Left lung (tissue), 10 donors: ENCODE measurements around the gene PAK1. TPM values are rescaled to one million over a fixed set of nuclear protein-coding genes. Genes with fewer than 3 reads are reported as not detected.
A peak's percentile ranks its signal among the peaks of the same experiment; 100 is the strongest.

ENCODE experiments used
- ATAC-seq: fragments of 200-7000 bp; cut with Tn5 transposase; one replicate; pipeline ENCODE4 v1.9.1; 2020; ENCODE audit warnings: moderate library complexity
- DNase-seq, 4 donors: peaks; one replicate each; pipeline ENCODE4 v3.0.0-alpha.2; 2013 to 2020
- H3K27ac ChIP-seq, 2 donors: fragments of 200-600 bp; sonication (generic) in 1 of 2; one replicate each; pipeline versions ENCODE4 v1.5.0 to v1.8.0; 2020 to 2021
- H3K27me3 ChIP-seq, 2 donors: fragments of 200-600 bp; sonication (generic) in 1 of 2; one replicate each; pipeline versions ENCODE4 v1.5.0 to v1.8.0; 2020 to 2021
- H3K36me3 ChIP-seq, 2 donors: fragments of 200-600 bp; sonication (generic) in 1 of 2; one replicate each; pipeline versions ENCODE4 v1.5.0 to v1.8.0; 2020 to 2021
- H3K4me1 ChIP-seq, 2 donors: fragments of 200-600 bp; one replicate each; pipeline ENCODE4 v1.8.0; 2021
- H3K4me3 ChIP-seq, 2 donors: fragments of 200-600 bp; sonication (generic) in 1 of 2; one replicate each; pipeline versions ENCODE4 v1.5.0 to v1.8.0; 2020 to 2021; ENCODE audit warnings: mild to moderate bottlenecking in 1 of 2
- H3K9me3 ChIP-seq, 2 donors: fragments of 200-600 bp; sonication (generic) in 1 of 2; one replicate each; pipeline versions ENCODE4 v1.5.0 to v1.8.0; 2020 to 2021
- intact Hi-C, 2 donors: fragments of 100-400 bp; cut with DNase I; formaldehyde crosslinking; loops; one replicate each; pipeline versions ENCODE4 v1.11.2 to v1.14.2; 2022
- polyA plus RNA-seq, 6 donors: library from polyadenylated mRNA; unstranded; fragments of 120-200 nt; gene quantifications; one replicate each; pipeline ENCODE4 v1.2.1, GENCODE V29; 2013; ENCODE audit not compliant: insufficient read length in 6 of 6
- total RNA-seq, 2 donors: library from RNA; stranded (reverse); fragmentation: NEBNext Ultra II Directional; extraction: Animal tissue kit (Norgen Biotek cat#: 25700); gene quantifications; one replicate each; pipeline ENCODE4 v1.2.1, GENCODE V29; 2021
- TF ChIP-seq, protein P1 (sequence below), 2 donors: fragments of 200-600 bp; sonication (generic) in 1 of 2; IDR thresholded peaks; one replicate each; pipeline versions ENCODE4 v1.5.0 to v1.8.0; 2021; ENCODE audit warnings: antibody characterized with exemption in 2 of 2
- donor health status: DM: no; HTN: yes; CAD: no.
- donor health status: DM: no; HTN: no; CAD: no.

Gene PAK1
- total and polyA plus RNA-seq, 8 donors, result 32.4 to 61.4 (median 51.4) TPM

DNA sequence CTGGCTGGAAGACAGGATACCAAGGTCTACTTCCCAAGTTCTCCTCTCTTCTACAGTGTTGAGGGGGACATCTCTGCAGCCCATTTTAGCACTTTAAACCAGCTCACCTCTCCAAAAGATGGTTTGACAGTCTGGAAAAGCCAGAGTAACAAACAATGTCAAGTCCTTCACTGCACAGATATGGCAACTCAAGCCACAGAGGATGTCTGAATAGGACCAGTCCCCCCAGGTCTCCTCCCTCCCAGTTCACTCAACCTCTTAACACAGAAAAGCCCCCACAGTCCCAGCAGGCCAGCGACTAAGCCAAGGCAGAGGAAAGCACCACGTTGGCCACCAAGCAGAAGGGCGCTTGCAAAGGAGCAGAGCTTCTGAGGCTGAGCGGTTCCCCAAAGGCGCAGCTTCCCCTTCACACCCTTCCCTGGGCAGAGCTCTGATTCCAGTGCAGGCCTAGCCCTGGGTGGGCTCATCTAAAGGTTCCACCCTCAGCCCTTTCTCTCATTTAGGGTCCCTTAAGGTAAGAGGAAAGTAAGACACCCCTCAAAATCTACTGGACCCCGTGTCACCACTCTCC, 62.7 kb downstream of the PAK1 start:
- ATAC-seq (peak; percentile 66), DNase-seq (peak; percentile 7 to 83 (median 42))
- Histone ChIP-seq H3K36me3 (no peaks in the 10 kb centered on the region), H3K27me3 (no peaks in the 10 kb centered on the region), H3K27ac (peak overlapping the region; percentile 41 to 80), H3K4me1 (peaks cover 0 to 57% of the 10 kb centered on the region in 2 donors), H3K4me3 (peak overlapping the region; percentile 38 to 58), H3K9me3 (no peaks in the 10 kb centered on the region)
- intact Hi-C loops, result no loop called here
- TF ChIP-seq, protein P1, sequence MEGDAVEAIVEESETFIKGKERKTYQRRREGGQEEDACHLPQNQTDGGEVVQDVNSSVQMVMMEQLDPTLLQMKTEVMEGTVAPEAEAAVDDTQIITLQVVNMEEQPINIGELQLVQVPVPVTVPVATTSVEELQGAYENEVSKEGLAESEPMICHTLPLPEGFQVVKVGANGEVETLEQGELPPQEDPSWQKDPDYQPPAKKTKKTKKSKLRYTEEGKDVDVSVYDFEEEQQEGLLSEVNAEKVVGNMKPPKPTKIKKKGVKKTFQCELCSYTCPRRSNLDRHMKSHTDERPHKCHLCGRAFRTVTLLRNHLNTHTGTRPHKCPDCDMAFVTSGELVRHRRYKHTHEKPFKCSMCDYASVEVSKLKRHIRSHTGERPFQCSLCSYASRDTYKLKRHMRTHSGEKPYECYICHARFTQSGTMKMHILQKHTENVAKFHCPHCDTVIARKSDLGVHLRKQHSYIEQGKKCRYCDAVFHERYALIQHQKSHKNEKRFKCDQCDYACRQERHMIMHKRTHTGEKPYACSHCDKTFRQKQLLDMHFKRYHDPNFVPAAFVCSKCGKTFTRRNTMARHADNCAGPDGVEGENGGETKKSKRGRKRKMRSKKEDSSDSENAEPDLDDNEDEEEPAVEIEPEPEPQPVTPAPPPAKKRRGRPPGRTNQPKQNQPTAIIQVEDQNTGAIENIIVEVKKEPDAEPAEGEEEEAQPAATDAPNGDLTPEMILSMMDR (IDR thresholded peaks at IDR 0.05), result no peak

DNA sequence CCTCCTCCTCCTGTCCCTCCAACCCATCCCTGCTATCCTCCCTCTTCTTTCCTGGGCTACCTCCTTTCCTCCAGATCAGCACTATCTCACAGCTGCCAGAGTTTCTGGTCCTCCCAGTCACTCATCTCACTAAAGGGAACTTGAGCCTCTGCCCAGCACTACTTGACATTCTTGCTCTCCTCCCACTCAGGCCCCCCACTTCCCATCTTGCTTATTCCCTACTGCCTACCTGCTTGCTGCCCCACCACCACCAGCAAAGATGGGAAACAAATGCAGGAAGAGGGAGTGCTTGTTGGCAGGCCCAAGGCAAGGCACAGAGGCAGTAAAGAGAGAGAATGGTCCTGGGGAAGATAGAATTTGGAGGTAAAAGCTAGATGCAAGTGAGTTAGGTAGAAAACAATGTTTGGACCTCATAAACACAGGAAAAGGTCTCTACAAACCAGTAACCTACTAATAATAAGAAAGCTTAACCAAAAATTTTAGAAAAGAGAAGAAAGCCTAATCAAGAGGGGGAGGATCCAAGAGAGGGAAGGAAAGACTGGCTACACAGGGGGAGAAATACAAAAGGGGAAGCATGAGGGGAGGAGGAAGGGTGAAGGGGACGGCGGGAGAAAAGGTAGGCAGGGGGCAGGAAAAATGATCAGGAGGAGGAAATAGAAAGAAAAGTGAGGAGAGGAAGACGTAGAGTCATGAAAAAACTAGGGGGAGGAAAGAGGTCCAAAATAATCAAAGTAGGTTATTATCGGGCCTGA, 63.6 kb downstream of the PAK1 start:
- Histone ChIP-seq H3K36me3 (no peaks in the 10 kb centered on the region), H3K9me3 (no peaks in the 10 kb centered on the region), H3K4me1 (peaks cover 0 to 62% of the 10 kb centered on the region in 2 donors), H3K27me3 (no peaks in the 10 kb centered on the region), H3K27ac (peak overlapping the region in 1 of 2 donors; percentile 80), H3K4me3 (peak overlapping the region in 1 of 2 donors; percentile 58)
- TF ChIP-seq, protein P1 (IDR thresholded peaks at IDR 0.05), result no peak
- DNase-seq (no peak), ATAC-seq (no peak)
- intact Hi-C loops, result no loop called here

DNA sequence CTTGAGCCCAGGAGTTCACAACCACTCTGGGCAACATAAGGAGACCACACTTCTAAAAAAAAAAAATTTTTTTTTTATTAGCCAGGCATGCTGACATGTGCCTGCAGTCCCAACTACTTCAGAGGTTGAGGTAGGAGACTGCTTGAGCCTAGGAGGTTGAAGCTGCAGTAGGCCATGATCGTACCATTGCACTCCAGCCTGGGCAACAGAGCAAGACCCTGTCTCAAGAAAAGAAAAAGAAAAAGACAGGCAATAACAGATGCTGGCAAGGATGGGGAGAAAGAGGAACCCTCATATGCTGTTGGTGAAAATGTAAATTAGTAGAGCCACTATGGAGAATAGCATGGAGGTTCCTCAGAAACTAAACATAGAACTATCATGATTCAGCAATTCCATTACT, 64.8 kb downstream of the PAK1 start:
- TF ChIP-seq, protein P1 (IDR thresholded peaks at IDR 0.05), result no peak
- Histone ChIP-seq H3K36me3 (no peaks in the 10 kb centered on the region), H3K4me3 (no peak overlapping the region), H3K27me3 (no peaks in the 10 kb centered on the region), H3K9me3 (no peaks in the 10 kb centered on the region), H3K4me1 (peaks cover 0 to 62% of the 10 kb centered on the region in 2 donors), H3K27ac (no peak overlapping the region)
- DNase-seq (no peak), ATAC-seq (no peak)
- intact Hi-C loops, result no loop called here

DNA sequence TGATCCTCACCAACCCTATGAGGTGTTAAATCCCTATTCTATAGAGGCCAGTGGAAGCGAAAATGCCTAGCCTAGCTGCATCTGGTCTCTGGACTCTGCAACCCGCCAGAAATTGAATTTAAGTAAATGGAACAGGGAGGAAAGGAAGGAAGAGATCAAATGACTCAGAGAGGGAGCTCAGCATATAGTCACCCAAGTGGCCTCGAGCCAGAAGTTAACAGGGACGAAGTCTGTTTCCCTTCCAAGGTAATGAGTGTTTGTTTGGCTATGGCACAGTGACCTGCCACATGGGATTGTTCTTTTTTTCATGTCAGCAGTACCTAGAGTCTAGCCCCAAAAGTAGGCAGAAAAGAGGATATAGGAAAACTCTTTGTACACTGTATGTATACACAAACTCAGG, 66.3 kb downstream of the PAK1 start:
- Histone ChIP-seq H3K27ac (no peak overlapping the region), H3K4me1 (peaks cover 0 to 62% of the 10 kb centered on the region in 2 donors), H3K36me3 (no peaks in the 10 kb centered on the region), H3K27me3 (no peaks in the 10 kb centered on the region), H3K9me3 (no peaks in the 10 kb centered on the region), H3K4me3 (no peak overlapping the region)
- DNase-seq (peak in 2 of 4 donors; percentile 27 to 38), ATAC-seq (peak; percentile 30)
- TF ChIP-seq, protein P1 (IDR thresholded peaks at IDR 0.05), result no peak
- intact Hi-C loops, result no loop called here

DNA sequence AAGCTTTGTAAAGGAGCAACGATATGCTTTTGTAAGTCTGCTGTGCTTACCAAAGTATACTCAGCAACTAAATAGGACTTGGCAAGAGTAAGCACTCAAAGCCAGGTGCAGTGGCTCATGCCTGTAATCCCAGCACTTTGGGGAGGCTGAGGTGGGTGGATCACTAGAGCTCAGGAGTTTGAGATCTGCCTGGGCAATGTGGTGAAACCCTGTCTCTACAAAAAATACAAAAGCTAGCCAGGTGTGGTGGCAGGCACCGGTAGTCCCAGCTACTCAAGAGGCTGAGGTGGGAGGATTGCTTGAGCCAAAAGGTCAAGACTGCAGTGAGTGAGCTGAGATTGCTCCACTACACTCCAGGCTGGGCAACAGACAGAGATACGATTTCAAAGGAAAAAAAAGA, 67.5 kb downstream of the PAK1 start:
- H3K36me3 ChIP-seq, result no peaks in the 10 kb centered on the region
- intact Hi-C loops, result no loop called here
- H3K4me3 ChIP-seq, result no peak overlapping the region
- DNase-seq, result no peak
- no peak overlapping the region for H3K27ac ChIP-seq
- H3K9me3 ChIP-seq, result no peaks in the 10 kb centered on the region
- no peak for ATAC-seq
- H3K27me3 ChIP-seq, result no peaks in the 10 kb centered on the region
- H3K4me1 ChIP-seq, result peaks cover 0 to 58% of the 10 kb centered on the region in 2 donors
- TF ChIP-seq, protein P1 (IDR thresholded peaks at IDR 0.05), result no peak
